Measurements from ENCODE around the gene PLTP.
"Not testable (repeated sequence)": the region's sequence is repeated elsewhere in the genome, so short reads cannot be mapped to it uniquely, and the experiment has no call there.

PLTP gene

DNA sequence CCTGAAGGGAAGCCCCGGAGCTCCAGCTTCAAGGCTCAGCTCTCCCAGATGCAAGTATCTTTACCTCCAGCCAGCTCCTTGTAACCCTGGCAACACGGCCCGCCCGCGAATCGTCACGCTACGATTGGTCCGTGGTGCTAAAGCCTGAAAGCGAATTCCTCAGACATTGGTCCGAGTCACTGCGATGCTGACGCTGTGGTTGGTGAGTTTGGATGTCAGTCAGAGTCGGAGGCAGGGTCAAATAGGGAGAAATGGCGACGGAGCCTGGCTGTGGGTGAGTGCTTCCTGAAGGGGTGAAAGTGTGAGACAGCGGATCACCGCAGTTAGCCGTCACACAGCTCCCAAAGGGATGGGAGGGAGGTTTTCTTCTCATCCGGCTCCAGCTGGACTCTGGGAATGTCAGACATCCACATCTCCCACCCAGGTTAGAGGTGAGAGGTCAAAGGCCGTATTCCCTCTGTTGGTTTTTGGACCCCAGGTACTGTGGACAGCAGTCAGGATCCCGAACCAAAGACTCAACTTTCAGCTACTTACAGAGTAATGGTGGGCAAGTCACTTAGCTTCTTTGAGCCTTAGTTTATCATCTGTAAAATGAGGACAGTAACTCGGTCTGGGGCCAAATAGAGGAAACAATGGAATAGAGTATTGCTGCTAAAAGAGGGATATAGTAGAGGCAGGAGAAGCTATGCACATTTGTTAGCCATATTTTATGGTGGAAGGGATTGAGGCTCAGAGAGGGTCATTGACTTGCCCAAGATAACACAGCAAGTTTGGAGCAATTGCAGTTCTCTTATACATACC, 30.8 kb downstream of the PLTP start, which contains the start of gene ZSWIM1:
TSS of gene ZSWIM1 (plus strand) at position 240 of the 801 bp plus-strand sequence. CDS start 1,366 bp downstream, outside the sequence.
- peak; percentile 96 to 97 (median 97) for DNase-seq (ENCODE audit: low read depth in 4 of 4, low spot score in 1 of 4)

- DNase-seq (ENCODE audit: low read depth in 4 of 4, low spot score in 1 of 4): no peak
Measured at GRCh38 chr20:45878076-45878761, 33.7 kb downstream of the PLTP start.

- DNase-seq (ENCODE audit: low read depth in 4 of 4, low spot score in 1 of 4): no peak
Measured at GRCh38 chr20:45874576-45874975, 37.4 kb downstream of the PLTP start.

DNA sequence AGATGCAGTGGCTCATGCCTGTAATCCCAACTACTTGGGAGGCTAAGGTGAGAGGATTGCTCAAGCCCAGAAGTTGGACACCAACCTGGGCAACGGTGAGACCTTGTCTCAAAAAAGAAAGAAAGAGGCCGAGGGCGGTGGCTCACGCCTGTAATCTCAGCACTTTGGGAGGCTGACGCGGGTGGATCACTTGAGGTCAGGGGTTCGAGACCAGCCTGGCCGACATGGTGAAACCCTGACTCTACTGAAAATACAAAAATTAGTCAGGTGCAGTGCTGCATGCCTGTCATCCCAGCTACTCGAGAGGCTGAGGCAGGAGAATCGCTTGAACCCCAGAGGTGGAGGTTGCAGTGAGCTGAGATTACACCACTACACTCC, 37.9 kb downstream of the PLTP start:
- not testable (repeated sequence) for DNase-seq (ENCODE audit: low read depth in 4 of 4, low spot score in 1 of 4)

- DNase-seq (ENCODE audit: low read depth in 4 of 4, low spot score in 1 of 4): no peak
Measured at GRCh38 chr20:45873409-45874103, 38.4 kb downstream of the PLTP start.

- no peak for DNase-seq (ENCODE audit: low read depth in 4 of 4, low spot score in 1 of 4)
Measured at GRCh38 chr20:45872626-45873025, 39.3 kb downstream of the PLTP start.

DNA sequence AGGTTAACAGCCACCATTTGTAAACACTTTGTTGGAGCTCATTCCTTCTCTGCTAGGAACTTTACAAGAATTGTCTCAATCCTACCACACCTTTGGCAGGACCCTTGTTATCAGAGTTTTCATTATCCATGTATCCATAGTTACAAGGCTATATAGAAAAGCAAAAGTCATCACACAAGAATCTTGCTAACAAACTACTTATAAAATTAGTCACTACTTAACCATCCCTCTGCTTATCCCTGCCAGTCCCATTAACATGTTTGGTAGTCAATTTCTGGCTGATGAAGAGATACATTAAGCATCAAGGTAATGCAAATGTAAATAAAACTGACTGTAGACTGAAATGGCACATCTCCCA, 44.2 kb downstream of the PLTP start:
- no peak for DNase-seq (ENCODE audit: low read depth in 4 of 4, low spot score in 1 of 4)

DNA sequence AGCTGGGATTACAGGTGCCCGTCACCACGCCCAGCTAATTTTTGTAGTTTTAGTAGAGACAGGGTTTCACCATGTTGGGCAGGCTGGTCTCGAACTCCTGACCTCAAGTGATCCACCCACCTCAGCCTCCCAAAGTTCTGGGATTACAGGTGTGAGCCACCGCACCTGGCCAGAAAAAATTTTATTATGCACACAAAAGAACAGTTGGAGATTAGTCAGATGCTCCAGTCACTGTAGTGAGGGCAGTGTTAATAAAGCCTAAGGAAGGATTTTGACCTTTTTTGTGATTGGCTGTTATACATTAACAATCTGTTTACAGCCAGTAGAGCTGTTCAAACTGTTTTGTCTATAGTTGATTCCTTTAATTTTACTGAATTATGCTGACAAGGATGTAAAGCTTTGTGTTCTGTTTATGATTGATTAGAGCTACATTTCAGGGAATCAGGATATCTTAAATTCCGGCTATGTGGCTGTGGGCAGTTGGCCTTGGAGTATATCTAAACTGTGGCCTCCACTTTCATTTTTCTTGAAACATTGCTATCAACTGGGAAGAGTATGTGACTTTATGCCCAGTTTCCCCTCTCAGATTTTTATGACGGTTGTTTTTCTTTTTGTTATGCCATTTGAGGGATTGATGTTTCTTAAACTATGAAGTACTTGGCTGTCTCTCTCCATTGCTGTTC, 44.7 kb downstream of the PLTP start:
- DNase-seq (ENCODE audit: low read depth in 4 of 4, low spot score in 1 of 4): no peak

- no peak for DNase-seq (ENCODE audit: low read depth in 4 of 4, low spot score in 1 of 4)
Measured at GRCh38 chr20:45866454-45866853, 45.5 kb downstream of the PLTP start.

- no peak for DNase-seq (ENCODE audit: low read depth in 4 of 4, low spot score in 1 of 4)
Measured at GRCh38 chr20:45863543-45864470, 48.1 kb downstream of the PLTP start.

- DNase-seq (ENCODE audit: low read depth in 4 of 4, low spot score in 1 of 4): no peak
Measured at GRCh38 chr20:45861221-45862075, 50.5 kb downstream of the PLTP start.

DNA sequence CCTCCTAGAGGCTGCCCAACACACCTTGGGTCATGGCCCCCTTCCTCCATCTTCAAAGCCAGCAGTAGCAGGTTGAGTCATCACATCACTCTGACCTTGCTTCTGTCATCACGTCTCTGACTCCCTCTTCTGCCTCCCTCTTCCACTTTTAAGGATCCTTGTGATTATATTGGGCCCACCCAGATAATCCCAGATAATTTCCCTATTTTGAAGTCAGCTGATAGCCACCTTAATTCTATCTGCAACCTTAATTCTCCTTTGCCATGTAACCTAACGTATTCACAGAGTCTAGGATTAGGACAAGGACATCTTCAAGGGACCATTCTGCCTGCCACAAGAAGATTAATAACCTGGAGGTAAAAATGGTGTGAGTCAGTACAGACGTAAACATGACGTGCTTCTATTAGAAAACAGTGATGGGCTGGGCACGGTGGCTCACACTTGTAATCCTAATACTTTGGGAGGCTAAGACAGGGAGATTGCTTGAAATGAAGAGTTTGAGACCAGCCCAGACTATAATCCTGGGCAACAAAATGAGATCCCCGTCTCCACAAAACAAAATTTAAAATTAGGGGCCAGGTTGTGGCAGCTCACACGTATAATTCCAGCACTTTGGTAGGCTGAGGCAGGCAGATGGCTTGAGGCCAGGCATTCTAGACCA, 51.3 kb downstream of the PLTP start:
- DNase-seq (ENCODE audit: low read depth in 4 of 4, low spot score in 1 of 4): no peak

GRCh38 chr20:45859916-45860315, 52.0 kb downstream of the PLTP start:
- DNase-seq (ENCODE audit: low read depth in 4 of 4, low spot score in 1 of 4): no peak

DNA sequence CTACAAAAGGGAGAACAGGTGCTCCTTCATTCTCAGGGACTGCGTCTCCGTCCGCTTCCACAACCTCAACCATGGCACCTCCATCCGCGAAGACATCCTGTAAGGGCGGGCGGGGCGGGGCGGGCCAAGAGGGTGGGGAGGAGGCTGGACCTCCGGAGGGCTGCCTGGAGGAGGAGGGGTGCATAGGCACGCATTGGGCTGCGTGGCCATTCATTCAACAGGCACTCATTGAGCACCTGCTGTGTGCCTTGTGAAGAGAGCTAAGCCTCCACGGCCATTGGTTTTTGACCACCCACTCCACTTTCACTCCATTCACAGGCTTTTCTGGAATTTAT, 54.1 kb downstream of the PLTP start:
- no peak for DNase-seq (ENCODE audit: low read depth in 4 of 4, low spot score in 1 of 4)

- peak; percentile 79 to 90 (median 86) for DNase-seq (ENCODE audit: low read depth in 4 of 4, low spot score in 1 of 4)
Measured at GRCh38 chr20:45857114-45857881, 54.7 kb downstream of the PLTP start, which contains the start of the genes ACOT8 and ZSWIM3. Gene ACOT8, minus strand, starts transcription at chr20:45857392. Its CDS starts 77 bp downstream, at chr20:45857315. Gene ZSWIM3, plus strand, starts transcription at chr20:45857614. Its CDS starts 212 bp downstream, at chr20:45857826.

DNA sequence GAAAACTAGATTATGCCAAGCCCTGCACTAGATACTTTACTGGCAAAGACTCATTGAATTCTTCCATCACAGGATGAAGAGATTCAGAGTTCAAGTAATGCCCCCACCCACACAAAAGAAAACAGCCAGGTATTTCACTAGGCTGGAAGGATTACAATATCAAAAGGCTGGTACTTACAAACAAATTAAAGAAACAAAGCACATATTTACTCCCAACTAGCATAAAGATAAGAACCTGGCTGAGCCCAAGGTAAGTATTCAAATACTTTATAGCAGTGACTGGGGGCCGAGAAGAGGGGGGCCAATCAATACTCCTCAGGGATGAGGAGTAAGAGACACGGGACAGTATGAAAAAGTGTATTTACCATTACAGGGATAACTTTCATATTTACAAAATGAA, 58.5 kb downstream of the PLTP start:
- DNase-seq (ENCODE audit: low read depth in 4 of 4, low spot score in 1 of 4): no peak

DNA sequence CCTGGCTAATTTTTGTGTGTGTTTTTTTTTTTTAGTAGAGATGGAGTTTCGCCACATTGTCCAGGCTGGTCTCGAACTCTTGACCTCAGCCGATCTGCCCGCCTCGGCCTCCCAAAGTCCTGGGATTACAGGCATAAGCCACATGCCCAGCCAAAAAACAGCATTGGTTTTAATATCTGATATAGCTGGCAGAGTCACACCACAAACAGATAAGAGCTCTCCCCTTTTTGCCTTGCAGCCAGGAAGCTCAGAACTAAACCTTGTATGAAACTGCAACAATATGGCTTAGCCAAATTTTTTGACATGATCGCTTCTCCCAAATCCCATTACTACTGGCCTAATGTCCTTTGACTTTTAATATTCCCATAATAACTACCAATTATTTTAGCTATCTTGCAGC, 59.6 kb downstream of the PLTP start:
- no peak for DNase-seq (ENCODE audit: low read depth in 4 of 4, low spot score in 1 of 4)

DNA sequence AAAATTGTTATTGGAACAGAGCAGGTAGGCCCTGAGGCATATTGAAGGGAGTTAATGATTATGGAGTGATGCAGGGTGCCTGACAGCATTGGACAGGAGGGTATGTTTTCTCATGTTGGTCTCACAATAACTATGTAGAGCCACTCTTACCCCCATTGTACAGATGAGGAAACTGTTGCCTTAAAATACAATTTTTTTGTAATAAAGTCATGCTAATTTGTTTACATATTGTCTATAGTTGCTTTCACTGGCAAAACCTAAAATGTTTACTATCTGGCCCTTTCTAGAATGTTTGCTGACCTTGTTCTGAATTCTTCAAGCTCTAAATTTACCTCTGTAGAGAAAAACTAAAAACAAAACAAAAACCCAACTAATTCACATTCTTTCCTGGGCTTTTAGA, 60.5 kb downstream of the PLTP start:
- DNase-seq (ENCODE audit: low read depth in 4 of 4, low spot score in 1 of 4): no peak
